Vagina (tissue), 2 donors: Measurements from ENCODE around the gene TRIO.

Experiments
- POLR2A ChIP-seq, 2 donors: fragments of 450-650 bp; IDR thresholded peaks; one replicate each; pipeline ENCODE4 v1.6.1; 2017; ENCODE audit warnings: antibody characterized with exemption in 2 of 2, mild to moderate bottlenecking in 2 of 2, moderate library complexity in 2 of 2
- POLR2AphosphoS5 ChIP-seq, 2 donors: sonication (generic); formaldehyde crosslinking; IDR thresholded peaks; one replicate each; pipeline ENCODE4 v1.9.0; 2017; ENCODE audit warnings: antibody characterized with exemption in 2 of 2, mild to moderate bottlenecking in 2 of 2, low read depth in 1 of 2; ENCODE audit not compliant: insufficient read depth in 1 of 2
- TF ChIP-seq, protein P1 (sequence below), 3 experiments: fragments of 450-650 bp in 2 of 3; fragments of 200-600 bp in 1 of 3; sonication (generic) in 1 of 3; IDR thresholded peaks; one replicate each; pipeline ENCODE4 v1.5.1; 2017 to 2019; ENCODE audit warnings: antibody characterized with exemption in 3 of 3, mild to moderate bottlenecking in 2 of 3, moderate library complexity in 2 of 3

DNA sequence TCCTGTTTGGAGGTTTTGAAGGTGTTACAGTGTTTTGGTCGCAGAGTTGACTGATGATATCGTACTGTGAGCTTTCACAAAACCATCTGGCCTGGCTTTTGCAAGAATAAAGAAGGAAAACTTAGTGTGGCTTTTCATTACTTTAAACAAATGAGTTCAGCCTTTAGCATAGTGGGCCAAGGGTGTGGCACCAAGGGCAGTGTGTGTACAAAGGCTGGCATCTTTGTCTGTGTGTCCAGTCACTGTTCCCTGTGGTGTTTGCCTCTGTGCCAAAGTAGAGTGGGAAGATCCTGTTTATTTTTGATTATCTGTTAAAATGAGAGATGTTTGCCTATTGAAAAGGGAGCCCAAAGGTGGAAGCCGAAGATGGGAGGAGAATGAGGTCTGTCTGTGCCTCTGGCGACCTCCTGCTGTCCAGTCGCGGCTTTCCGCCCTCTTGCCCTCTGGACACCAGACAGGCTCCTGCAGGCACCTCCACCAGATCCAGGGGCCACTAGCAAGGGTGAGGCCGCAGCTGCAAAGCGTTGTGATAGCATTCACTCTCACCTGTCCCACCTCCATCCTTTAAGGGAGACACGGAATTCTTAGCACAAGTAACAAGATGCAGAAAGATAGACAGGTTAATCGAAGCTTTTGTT, 113.7 kb downstream of the TRIO start:
- TF ChIP-seq POLR2AphosphoS5 (IDR thresholded peaks at IDR 0.05; ENCODE audit: insufficient read depth in 1 of 2, low read depth in 1 of 2), result no peak
- TF ChIP-seq, protein P1, sequence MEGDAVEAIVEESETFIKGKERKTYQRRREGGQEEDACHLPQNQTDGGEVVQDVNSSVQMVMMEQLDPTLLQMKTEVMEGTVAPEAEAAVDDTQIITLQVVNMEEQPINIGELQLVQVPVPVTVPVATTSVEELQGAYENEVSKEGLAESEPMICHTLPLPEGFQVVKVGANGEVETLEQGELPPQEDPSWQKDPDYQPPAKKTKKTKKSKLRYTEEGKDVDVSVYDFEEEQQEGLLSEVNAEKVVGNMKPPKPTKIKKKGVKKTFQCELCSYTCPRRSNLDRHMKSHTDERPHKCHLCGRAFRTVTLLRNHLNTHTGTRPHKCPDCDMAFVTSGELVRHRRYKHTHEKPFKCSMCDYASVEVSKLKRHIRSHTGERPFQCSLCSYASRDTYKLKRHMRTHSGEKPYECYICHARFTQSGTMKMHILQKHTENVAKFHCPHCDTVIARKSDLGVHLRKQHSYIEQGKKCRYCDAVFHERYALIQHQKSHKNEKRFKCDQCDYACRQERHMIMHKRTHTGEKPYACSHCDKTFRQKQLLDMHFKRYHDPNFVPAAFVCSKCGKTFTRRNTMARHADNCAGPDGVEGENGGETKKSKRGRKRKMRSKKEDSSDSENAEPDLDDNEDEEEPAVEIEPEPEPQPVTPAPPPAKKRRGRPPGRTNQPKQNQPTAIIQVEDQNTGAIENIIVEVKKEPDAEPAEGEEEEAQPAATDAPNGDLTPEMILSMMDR (IDR thresholded peaks at IDR 0.05), result no peak
- no peak for TF ChIP-seq POLR2A (IDR thresholded peaks at IDR 0.05)
